ENCODE measurements around the gene MED6. TPM values are rescaled to one million over a fixed set of nuclear protein-coding genes. Genes with fewer than 3 reads are reported as not detected.

Gene MED6
- total RNA-seq, result 23.4 and 34.5 TPM in 2 replicates

DNA sequence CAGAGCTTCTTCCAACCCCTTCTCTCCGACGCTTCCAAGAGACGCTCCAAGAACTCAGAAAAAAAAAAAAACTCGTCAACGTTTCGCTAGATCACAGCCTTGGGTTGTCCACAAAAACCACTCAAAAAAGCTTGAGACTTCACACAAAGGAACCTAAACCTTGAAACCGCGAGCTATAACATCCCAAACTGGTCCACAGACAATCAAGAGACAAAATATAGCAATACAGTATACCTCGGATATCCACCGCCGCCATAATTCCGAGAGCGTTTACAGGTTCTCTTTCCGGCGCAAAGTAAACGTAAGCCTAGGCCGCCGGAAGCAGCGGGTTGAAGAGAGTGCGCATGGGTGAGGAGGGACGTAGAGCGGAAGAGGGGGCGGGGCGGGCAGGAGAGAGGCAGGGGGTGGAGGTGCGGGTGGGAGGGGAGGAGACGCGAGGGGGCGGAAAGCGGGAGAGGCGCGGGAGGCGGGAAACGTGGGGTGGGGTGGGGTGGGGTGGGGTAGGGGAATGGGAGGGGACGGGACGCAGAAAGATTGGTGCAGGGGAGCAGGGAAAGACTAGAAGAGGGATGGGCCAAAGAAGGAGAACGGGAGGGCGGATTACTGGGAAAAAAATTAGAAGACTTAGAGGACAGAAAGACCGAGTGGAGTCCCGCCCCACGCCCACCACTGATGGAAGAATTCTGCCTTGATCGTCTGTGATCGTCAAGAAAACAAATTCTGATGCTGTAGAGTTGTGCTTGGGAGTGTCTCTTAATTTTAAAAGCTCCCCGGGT is at the start of gene MED6:
Gene MED6 (minus strand): TSS at position 274 of the 776 bp plus-strand sequence. CDS start 18 bp downstream, at position 256.

GRCh38 chr14:70641548-70642302 is 41.3 kb upstream of the MED6 start, which contains the start of gene TTC9:
TSS of gene TTC9 (plus strand) at chr14:70641916. CDS start at chr14:70642130, 214 bp downstream.

DNA sequence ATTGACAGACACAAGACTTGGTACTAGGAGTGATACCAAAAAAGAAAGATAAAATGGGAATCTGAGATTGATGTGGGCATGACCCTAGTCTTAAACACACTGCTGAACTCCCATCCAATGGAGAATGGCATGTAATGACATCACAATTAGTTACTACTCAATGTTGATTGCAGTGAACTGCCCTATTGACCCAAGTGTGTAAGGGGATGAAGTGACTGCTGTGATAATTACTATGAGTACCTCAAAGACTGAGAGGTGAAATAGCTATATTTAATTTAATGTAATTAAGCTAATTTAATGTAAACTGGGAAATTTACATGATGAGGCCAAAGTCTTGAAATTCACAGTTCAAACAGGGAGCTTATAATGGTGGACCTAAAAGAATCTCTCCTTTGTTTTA is 65.6 kb downstream of the MED6 start, which contains the start of gene ADAM20:
Gene ADAM20 (minus strand): TSS at position 101 of the 400 bp plus-strand sequence. CDS start 10,247 bp downstream, outside the sequence.

Other genes with a start within 250 kb of the MED6 start
- 42.3 and 46.6 TPM in 2 replicates for gene COX16, start 241.0 kb downstream of the MED6 start, total RNA-seq
- gene SYNJ2BP, start 183.6 kb downstream of the MED6 start, total RNA-seq, result 13.7 and 18.3 TPM in 2 replicates
- gene ADAM21, start 148.5 kb downstream of the MED6 start, total RNA-seq, result 0.07 TPM in 1 of 2 replicates, not detected in the other
- not detected in 2 replicates for gene ADAM20, start 65.7 kb downstream of the MED6 start, total RNA-seq
- 0.05 TPM in 1 of 2 replicates, not detected in the other for gene TTC9, start 41.3 kb upstream of the MED6 start, total RNA-seq
- gene MAP3K9, start 208.9 kb upstream of the MED6 start, total RNA-seq, result not detected in 2 replicates

All from mammary microvascular endothelial cell (primary cell).